ENCODE data around the gene ACER3.
"Not testable (repeated sequence)": the region's sequence is repeated elsewhere in the genome, so short reads cannot be mapped to it uniquely, and the experiment has no call there.

The ACER3 gene

GRCh38 chr11:76860539-76861475 is at the start of gene ACER3:
Gene ACER3, plus strand, starts transcription at chr11:76860918. Its CDS starts 59 bp downstream, at chr11:76860977.
- peak; percentile 80 to 83 for DNase-seq

DNA sequence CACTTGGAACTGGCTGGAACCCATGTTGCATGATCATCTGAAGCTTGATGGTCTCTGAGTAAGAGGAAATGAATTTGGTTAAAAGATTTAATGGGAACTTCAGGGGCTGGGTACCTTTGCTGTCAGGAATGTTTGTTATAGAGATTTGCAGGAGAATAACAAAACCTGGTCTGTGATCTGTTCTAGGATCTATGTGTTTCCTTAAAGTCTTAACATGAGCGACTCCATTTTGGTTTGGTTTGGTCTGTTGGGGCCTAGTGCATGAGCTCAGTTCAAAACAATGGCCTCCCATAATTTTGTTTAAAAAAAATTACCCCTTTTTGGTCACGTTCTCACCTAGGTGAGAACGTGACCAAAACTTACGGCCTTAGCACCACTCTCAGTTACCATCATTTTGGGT is 49.5 kb upstream of the ACER3 start:
- DNase-seq = no peak

DNA sequence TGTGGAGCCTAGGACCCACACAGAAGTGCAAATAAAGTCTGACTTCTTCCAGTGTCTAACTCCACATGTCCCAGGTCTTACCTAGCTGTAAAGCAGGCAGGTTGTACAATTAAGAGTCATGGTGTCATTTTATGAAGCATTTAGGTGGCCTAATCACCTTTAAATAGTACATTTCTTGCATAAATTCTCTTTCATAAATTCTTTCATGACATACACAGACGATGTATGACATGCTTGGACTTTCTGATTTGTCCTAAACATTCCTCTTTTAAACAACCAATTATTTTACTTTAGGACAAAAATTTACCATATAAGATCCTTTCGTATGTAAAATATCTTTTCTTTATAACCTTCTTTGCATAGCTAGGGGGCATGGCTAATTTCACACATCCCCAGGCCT is 46.3 kb upstream of the ACER3 start:
- no peak for DNase-seq

- DNase-seq = not testable (repeated sequence)
Observed at GRCh38 chr11:76815678-76816077, 45.0 kb upstream of the ACER3 start.

- no peak for DNase-seq
Observed at GRCh38 chr11:76820184-76820566, 40.5 kb upstream of the ACER3 start.

DNA sequence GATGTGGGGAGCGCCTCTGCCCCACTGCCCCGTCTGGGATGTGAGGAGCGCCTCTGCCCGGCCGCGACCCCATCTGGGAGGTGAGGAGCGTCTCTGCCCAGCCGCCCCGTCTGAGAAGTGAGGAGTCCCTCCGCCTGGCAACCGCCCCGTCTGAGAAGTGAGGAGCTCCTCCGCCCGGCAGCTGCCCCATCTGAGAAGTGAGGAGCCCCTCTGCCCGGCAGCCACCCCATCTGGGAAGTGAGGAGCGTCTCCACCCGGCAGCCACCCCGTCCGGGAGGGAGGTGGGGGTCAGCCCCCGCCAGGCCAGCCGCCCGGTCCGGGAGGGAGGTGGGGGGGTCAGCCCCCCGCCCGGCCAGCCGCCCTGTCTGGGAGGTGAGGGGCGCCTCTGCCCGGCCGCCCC is 39.3 kb upstream of the ACER3 start:
- not testable (repeated sequence) for DNase-seq

GRCh38 chr11:76822406-76822805 is 38.3 kb upstream of the ACER3 start:
- no peak for DNase-seq

DNA sequence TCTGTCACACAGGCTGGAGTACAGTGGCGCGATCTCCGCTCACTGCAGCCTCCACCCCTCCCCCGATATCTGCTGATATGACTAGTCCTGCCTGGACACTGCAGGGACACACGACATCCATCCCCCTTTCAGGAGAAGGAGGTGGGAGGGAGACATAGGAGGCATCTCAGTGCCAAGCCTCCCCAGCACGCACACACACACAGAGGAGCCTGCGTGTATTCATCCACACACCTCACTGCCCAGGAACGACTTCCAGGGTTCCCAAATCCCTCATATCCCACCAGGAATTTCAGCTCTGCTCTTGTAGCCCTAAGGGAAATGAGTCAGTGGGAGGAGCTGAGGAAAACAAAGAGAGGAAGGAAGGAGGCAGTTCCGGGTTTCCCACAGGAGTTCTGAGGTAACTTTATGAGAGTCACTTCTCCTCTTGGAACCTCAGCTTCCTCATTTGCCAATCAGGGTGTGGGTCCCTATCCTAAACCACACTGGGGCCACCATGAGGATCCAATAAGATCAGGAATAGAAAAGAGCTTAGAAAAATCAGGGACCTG is 37.2 kb upstream of the ACER3 start:
- DNase-seq = no peak

DNA sequence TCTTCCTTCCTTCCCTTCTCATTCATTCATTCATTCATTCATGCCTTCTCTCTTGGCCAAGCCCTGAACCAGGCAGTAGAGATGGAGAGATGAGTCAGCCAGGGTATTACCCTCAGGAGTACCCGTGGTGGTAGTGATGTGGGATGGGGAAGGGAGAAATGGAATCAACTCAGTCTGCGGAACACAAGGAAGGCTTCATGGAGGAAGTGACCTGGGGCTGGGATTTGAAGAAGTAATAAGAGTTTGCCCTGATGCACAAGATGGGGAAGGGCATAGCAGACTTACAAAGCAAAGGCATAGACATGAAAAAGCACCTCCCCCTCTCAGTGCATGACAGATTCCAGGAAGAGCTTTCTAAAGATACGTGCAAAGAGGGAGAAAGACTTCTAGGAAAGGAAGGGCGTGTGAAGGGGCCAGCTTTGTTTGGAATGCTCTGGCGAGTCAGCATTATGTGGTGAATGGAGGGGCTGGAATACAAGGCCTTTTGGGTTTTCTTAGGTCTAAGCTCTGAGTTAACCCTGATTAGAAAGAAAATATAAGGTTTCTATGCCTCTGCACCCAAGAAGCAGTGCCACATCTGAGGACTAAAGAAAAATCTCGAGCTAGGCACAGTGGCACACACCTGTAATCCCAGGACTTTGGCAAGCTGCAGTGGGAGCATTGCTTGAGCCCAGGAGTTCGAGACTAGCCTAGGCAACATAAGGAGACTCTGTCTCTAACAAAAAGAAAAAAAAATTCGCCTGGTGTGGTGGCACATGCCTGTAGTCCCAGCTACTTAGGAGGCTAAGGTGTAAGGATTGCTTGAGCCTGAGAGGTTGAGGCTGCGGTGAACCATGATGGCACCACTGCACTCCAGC is 36.4 kb upstream of the ACER3 start:
- DNase-seq = no peak

DNA sequence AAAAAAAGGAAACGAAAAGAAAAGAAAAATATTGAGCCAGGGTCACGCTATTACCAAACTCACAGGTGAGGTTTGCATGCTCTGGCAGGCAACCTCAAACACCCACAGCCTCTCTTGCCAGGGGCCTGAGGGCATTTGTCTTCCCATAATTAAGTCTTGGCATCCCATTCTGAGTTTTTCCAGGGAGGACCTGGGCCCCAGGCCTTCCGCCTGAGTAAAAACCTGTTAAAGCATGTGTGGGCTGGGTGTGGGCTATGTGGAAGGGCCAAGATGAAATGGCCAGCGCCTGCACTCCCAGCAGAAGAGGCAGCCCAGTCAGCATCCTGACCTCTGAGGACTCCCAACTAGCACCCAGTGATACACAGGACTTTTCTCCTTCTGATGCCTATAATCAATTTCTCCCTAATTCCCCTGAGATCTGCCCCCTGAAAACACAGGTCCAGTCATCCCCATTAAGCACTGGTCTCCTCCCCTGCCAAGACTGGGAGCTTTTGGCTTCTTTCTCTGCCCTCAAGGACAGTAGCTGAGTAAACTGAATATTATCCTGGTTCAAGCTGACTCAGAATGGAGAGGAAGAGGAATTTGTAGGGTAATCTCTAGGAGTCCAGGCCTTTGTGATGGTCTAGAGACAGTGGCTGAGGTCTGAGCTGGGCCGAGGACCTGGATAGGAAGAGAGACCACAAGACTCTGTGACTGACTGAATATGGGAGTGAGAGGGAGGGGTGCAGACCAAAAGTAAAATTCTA is 35.6 kb upstream of the ACER3 start:
- no peak for DNase-seq

DNA sequence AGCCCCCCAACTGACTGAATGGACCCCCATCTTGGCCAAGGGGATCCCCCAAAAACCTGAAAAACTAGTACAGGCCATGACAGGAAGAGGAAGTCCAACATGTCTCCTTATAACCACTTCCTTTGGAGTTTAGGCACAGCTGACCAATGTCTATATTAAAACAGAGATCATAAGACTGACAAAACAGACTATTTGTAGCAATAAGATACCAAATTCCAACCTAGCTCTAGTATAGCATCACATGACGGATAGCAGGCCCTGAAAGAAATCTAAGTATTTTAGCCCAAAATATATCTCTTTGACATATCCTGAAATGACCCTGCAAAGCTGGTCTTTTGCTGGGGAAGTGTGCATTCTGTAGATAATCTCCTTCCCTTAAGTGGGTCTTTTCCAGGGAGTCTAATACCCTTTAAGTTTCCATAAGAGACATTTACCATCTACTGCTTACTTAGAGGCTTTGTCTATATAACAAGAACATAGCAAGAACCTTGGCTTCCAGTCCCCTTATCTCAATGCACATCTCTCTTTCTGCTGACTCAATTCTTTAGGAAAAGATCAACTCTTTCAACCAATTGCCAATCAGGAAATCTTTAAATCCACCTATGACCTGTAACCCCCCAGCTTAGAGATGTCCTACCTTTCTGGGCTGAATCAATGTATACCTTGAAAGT is 34.9 kb upstream of the ACER3 start:
- DNase-seq = no peak

GRCh38 chr11:76826508-76826907 is 34.2 kb upstream of the ACER3 start:
- not testable (repeated sequence) for DNase-seq

DNA sequence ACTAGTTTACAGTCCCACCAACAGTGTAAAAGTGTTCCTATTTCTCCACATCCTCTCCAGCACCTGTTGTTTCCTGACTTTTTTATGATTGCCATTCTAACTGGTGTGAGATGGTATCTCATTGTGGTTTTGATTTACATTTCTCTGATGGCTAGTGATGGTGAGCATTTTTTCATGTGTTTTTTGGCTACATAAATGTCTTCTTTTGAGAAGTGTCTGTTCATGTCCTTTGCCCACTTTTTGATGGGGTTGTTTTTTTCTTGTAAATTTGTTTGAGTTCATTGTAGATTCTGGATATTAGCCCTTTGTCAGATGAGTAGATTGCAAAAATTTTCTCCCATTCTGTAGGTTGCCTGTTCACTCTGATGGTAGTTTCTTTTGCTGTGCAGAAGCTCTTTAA is 33.7 kb upstream of the ACER3 start:
- not testable (repeated sequence) for DNase-seq

DNA sequence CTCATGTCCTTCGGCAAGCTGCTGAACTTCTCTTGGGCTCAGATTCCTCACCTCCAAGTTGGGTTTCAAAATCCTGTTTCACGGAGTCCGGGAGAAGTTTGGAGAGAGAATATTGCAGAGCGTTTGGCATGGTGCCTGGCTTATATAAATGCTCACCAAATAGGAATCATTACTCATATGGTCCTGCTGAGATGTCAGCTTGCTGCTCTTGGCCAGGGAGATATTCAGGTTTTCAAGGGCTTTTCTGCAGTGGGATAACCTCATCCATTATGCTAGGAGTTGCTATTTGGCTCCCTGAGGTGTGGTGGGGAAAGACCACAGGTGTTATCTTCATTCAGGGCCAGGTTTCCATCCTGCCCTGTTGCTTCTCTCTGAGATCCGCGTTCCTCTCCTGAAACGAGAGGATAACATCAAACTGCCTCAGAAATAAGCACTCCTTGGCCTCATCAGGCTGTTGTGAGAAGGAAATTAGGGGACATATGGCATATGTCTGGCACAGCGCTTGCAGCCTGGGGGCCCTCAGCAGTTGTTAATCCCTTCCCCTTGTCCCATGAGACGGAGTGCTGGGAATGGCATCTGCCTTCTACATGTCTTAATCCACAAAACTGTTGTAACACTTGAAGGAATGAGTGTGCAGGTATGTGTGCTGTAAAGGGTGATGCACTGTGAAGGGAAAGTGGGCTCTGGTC is 29.9 kb upstream of the ACER3 start:
- DNase-seq = no peak

DNA sequence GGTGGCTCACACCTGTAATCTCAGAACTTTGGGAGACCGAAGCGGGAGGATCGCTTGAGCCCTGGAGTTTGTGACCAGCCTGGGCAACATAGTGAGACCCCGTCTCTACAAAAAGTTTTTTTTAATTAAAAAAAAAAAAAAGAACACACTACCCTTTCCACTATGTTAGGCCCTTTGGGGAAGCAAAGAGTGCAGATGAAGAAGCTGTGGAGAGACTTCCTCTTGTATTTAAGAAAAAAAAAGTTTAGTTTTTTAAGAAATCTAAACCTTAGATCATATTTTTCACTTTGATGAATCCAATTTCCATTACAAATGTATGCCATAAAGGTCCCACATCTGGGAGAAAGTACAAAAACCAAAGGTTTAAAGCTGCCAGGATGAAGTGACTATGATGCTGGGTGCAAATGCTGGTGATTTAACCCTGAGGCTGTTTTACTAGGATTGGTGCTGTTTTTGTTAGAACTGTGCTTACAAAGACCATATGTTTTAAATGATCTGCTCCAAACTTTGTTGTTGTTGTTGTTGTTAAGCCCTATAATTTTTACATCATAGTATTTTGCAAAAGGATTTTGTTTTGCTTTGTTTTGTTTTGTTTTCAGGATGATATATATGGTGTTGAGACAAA is 28.9 kb upstream of the ACER3 start:
- DNase-seq = no peak

DNA sequence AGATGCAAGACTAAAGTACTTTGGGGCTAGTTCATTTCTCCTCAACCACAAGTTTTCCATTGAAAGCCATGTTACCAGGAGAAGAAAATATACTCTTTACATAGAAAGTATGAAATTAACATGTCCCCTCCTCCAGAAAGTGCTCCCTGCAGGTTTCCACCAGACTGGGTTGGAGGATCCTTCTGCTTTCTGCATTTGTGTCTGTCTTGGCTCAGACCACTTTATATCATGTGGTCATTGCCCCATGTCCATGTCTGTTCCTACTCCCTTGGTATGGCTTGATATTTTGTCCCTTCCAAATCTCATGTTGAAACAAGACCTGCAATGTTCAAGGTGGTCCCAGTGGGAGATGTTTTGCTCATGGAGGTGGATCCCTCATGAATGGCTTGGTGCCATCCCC is 28.4 kb upstream of the ACER3 start:
- no peak for DNase-seq

GRCh38 chr11:76834151-76834550 is 26.6 kb upstream of the ACER3 start:
- no peak for DNase-seq

GRCh38 chr11:76835036-76835435 is 25.7 kb upstream of the ACER3 start:
- no peak for DNase-seq

- no peak for DNase-seq
Observed at GRCh38 chr11:76835928-76836612, 24.6 kb upstream of the ACER3 start.

DNA sequence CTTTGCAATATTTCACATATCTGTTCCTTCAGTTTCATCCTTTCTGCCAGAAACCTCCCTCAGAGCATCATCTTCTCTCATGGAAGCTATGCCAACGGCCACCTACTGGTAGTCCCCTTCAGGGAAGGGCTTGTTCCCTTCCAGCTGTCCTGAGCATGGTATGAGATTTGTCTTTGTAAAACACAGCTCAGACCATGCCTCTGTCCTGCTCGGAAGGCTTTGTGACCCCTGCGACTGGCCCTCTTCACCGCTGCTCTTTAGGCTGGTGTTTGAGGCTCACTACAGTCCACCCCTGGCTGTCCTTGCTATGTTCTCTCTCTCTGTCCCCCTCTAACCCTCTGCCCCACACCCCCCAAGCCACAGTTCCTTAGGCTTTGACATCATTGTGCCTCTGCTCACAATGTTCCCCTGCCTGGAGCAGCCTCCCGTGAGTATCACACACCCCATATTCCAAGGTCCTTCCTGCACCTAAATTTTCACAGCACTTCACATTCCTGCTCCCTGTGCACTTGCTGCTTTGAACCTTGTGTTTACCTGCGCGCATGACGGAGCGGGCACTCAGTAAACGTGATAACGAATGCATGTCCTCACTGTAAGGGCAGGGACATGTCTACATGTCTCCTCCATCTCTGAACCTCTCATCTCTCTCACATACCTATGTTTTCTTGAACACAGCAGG is 24.0 kb upstream of the ACER3 start:
- no peak for DNase-seq

Data from hippocampal formation (tissue), 2 donors.